GM18511 (cell line): ENCODE data around the gene GPER1.
"Not testable (repeated sequence)": the region's sequence is repeated elsewhere in the genome, so short reads cannot be mapped to it uniquely, and the experiment has no call there.

Experiments used
- ATAC-seq: cut with Tn5 transposase; IDR thresholded peaks from one replicate; pipeline ENCODE4 v1.9.1; 2021; ENCODE audit warnings: mild to moderate bottlenecking, moderate library complexity; ENCODE audit not compliant: unreplicated experiment

The GPER1 gene

DNA sequence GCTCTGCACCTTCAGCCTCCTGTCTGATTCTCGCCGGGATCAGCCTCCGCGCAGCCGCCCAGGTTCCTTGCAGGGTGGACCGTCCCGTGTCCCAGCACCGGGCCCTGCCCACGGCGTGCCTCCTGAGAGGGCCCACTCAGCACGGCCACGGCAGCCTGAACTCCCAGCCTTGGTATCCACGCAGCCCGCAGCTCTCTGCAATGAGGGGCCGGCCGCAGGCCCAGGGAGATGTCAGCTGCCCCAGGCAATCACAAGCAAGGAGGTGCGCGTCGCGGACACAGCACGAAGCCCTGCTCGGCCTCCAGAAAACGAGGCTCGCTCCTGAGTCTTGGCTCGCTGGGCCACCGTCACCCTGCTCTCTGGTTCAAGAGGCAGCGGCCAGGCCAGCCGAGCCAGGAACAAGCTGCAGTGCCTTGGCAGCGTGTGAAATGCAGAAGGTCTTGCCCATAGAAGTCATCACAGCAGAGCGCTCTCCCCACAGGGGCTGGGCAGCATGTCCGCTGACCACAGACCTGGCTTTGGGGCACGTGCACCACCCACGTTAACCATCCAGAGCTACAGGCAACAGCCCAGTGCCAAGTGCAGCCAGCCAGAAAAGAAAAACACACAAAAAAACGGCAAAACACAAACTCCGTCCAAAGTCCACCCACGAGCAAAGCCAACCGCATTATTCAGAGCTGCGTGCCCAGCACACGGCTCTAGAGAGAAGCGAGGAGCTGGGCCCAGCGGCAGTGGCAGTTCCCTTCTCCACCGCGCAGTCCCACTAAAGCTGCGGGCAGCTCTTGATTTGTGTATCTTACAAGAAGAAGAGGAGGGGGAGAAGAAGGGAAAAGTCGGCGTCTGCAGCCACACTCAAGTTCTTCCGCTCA is 13.9 kb downstream of the GPER1 start:
- ATAC-seq: no peak

DNA sequence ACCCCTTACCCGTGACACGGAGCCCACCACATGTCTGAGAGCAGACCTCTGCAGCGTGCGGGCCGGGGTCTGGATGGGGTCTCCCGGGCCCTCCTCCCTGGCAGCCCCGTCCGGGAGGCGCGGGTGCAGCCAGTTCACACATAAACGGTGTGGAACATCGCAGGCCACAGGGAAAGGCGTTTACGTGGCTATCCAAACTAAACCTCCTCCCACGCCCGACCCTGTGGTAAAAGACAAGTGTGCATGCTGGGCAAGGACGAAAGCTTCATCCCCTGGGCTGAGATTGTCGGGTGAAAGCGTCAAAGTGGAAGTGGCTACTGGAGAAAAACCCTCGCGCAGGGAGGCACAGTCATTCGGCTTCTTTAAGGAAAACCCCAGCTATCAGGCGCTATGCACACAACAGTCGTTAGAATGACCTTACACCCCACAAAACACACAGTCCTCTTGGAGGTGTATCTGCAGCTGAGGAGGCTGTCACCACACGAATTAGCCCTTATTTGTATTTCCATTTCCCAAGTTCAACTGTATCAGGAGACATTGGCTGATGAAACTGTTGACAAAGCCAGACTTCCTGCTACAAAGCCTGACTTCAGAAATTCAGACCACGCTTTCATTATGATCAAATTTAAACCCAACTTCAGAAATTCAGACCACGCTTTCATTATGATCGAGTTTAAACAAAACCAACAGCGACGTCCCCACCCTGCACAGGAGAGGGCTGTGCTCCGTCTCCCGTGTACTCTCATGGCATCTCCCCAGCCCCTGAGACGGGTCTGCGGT is 15.3 kb downstream of the GPER1 start:
- peak; percentile 48 for ATAC-seq

DNA sequence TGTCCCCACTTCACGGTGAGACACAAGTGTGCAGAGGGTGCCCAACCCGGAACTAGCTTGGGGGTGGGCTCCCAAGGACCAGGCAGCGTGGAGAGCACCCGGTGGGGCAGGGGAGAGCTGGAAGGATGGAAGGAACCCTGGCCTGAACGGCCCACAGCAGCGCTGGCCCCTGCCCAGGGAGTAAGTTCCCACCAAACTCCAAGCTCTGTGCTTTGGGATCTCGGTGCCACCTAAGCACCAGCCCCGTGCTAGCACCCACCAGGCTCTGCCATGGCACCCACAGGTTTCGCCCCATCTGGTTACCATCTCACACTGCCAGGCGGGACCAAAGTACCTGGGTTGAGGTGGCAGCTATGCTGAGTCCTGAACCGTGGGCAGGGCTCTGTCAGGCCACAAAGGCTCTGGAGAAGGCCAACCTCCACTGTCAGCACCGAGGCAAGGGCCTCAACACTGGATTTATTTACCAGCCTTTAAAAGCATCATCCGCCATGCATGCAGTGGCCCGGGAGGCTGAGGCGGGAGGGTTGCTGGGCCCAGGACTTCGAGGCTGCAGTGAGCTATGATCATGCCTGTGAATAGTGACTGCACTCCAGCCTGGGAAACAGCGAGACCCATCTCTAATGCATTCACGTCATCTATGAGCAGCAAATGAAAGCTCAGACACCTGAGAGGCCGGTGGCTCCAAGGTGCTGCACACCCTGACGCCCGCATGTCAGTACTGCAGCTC is 16.0 kb downstream of the GPER1 start:
- no peak for ATAC-seq

DNA sequence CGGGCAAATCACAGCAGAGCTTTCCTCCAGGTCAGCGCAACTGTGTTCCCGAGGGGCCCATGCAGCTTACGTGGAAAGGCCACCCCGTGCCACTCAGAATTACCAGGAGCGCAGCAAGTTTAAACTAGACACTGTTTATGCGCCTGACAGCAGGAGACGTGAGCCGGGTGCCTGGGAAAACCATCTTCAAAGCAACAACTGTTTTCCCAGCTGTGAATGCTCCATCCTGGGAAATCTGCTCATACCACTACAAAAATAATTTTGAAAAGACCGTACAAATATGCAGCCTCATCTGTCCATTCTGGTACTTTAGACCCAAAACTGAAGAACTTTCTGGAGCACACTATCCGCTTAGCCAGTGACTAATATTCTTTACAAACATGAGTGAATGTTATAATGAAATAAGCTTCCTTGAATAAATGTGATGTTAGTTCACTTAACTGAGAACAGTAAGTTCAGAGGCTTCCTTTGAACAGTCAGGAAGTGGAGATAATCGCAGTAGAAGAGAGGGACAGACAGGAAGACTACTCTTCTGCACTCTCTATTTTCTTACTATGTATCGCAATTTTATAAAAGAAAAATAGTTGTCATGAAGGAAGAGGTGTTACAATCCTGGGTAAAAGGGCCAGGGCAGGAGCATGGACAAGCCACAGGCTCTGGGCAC is 16.7 kb downstream of the GPER1 start:
- ATAC-seq: no peak

DNA sequence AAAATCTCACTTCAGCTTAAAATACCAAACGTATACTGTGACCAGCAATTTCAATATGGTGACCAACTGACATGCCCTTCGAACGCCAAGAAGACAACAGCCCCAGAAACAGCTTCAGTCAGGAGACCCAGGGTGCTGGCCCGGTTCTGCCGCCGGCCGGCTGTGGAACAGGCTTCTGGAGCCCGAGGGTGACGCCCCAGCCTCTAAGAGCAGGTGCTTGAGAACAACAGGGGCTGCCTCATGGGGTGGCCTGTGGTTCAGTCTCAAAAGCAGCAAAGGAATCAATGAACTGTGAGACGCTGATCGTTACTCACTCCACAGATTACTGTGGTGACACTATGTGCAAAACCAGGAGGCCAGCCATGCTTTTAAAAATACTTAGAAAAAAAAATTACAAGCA is 17.3 kb downstream of the GPER1 start:
- no peak for ATAC-seq

DNA sequence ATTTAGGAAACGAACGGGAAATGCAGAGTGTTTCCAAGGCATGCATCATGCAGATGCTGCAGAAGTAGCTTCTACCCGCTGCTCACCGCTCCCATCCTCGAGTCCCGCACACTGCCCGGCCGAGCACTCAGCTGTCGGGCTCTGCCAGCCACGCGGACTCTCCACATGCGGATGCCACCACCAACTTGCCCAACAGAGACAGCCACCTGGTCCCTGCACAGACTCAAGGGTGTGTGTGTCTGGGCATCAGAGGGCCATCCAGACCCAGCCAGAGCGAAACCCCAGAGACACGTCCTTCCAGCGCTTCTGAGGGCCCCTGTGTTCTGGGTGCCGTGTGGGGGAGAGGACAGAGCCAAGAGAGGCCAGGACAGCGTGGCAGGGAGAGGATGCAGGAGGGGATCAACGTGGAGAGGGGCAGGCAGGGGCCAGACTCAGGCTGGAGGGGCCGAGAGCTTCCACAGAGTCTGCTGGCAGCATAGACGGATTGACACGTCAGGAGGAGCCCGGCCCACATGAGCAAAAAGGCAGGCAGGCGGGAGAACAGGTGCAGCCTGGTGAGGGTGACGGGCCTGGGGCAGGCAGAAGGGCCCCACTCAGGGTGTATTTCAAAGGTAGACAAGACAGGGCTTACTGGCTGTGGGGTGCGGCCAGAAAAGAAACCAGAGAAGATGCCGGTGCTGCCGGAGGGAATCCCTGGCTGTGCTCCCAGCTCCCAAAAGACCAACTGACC is 18.3 kb downstream of the GPER1 start:
- ATAC-seq: no peak

DNA sequence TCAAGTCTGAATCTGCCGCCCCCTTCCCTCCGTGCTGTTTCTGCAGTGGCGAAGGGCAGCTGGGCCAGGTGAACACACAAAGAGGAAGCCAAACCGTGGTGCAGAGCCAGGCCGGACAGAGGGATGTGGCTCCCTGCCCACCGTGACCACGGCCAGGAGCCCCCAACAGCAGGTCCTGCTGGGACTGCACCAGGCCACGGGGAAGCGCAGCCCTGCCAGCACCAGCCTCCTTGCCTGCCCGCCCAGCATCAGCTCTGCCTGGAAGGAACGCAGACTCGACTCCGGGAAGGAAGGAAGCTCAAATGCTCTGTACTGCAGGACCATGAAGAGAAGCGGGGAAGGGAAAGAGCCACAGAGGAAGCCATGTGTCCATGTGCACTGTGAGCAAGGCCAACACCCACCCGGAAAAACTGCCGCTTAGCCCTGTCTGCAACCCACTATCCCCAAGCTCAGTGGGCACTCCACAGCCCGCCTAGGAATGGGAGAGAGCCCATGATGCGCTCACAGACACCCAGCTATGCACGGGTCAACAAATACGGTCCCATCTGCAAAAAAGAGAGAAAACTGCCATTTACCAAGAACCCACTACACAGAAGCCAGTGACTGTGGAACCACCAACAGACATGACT is 19.0 kb downstream of the GPER1 start:
- ATAC-seq: no peak

DNA sequence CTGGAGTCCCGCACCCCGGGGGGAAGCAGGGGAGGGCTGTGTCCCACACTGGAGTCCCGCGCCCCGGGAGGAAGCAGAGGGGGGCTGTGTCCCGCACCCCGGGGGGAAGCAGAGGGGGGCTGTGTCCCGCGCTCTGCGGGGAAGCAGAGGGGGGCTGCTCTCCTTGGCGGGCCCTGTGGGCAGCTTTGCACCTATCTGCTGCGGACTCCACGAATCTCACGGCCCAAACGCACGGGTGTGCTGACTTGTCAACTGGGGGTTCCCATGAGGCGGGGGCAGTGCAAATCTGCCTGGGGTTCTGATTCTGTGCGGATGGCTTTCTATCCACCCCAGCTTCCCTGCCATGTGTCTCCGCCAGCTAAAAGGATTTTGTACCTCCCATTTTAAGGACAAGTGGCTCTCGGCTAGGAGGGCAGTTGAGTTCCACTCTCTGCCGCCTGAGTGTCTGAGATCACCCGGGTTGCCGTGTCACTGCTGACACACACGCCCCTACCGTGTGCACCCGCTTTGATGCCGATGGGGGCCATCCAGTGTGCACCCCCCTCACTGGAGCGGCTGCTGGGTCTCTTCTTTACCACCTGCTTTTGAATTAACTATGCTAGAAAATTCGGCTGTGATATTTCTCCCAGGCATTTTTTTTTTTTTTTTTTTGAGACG is 20.5 kb downstream of the GPER1 start:
- ATAC-seq: no peak

DNA sequence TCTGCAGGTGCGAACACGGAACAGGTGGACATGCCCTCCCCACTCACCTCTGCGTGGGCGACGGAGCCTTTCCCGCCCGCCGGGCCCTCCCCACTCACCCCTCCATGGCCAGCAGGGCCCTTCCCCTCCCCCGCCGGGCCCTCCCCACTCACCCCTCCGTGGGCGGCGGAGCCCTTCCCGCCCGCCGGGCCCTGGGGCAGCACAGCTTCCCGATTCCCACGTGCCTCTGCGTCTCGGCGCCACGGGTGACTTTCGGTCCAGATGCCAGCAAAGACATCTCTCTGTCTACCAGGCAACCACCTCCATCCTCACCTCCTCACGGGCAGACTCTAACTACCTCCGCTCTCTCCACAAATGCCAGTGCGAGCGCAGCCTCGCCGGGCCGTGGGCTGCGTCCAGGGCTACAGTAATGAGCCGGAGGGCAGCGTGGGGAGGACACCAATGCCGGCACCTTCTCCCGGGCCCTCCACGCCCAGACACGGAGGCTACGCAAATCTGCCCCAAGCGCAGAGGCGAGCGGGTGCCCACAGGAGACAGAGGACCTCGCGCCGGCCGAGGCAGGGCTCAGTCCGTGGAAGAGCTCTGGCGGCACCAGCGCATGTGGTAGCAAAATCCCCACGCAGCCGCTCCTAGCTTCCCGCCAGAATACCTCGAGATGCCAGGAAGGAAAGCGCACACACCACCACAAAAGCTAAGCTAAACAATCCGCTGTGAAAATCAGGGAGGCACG is 21.8 kb downstream of the GPER1 start:
- no peak for ATAC-seq

DNA sequence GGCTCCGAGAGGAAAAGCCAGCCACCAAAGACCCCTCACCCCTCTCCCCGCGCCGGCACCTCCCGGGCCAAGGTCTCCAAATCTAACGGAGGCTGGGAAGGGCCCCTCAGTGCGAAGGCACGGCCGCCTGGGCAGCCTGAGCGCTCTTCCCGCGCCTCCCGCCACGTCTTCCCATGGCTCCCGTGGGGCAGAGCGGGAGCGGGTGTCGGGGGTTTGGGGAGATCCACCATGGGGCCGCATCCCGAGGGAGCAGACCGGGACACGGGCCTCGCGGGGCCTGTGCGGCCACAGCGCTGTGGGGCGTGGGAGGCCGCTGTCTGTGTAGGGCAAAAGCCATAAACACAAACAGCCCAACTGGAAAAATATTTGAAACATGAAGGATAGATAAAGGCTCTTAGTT is 22.4 kb downstream of the GPER1 start:
- no peak for ATAC-seq

DNA sequence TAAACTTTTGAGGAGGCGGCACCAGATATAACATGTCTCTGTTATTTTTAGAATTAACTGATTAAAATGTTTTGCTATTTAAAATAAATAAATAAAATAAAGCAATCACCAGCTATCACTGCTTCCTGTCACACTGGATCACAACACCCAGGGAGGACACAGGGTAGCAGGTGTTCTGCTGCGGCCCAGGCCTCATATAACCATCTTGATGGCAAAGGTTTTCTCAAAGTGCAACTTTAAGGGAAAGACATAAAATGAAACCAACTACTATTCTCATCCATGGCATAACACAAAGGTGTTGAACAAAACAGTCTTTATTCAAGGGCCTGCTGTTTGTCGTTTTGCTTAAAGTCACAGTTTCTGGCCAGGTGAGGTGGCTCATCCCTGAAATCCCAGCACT is 23.2 kb downstream of the GPER1 start:
- ATAC-seq: no peak

DNA sequence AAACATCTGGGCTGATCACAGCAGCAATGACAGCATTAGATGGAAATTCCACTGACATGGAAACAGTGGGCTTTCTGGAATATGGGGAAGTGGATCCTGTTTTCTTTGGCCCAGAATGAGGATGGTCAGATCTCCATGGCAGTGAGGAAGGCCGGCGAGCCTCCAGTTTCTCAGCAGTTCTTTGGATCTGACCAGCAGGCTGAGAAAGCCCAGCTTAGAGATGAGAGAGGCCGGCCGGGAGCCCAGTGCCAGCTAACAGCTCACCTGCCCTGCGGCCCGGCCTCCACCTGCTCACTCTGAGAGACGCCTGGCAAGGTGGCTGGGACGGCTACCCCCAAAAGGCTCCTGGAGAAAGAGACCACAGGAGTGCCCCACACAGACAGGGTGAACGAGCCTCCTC is 24.2 kb downstream of the GPER1 start:
- ATAC-seq: no peak

DNA sequence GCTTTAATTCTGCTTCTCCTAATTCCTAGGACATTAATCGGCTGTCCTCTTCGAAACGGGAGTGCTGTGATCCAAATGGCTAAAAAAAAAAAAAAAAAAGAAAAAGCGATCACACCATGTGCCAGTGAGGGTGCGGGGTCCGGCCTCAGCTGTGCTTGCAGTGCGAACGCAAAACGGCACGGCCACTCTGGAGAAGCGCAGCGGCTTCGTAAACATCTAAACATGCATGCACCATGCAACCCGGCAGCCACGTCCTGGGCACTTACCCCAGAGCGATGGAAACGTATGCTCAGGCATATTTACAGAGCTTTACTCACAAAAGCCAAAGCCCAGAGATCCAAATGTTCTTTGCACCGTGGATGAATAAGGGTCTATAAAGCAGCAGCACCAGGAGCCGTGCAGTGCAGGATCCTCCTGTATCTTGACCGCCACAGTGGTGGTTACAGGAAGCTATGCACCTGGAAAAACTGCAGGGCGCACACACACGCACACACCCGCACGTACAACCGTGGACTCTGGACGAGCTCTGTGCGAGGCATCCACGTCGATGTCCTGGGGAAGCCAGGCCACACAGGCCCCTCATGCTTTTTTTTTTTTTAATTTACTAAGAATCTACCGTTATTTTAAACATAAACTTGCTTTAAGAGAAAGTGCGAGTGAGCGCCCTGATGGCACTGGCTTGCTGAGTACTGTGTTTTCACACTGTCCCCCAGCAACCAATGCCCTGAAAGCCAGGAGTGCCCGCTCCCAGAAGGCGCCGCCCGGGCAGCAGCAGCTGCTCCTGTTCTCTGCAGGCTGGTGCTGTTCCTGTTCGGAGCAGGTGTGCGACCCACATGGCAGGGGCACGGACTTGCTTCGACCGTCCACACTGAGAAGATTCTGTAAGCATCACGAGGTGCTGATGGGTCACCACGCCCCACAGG is 25.0 kb downstream of the GPER1 start:
- ATAC-seq: no peak

DNA sequence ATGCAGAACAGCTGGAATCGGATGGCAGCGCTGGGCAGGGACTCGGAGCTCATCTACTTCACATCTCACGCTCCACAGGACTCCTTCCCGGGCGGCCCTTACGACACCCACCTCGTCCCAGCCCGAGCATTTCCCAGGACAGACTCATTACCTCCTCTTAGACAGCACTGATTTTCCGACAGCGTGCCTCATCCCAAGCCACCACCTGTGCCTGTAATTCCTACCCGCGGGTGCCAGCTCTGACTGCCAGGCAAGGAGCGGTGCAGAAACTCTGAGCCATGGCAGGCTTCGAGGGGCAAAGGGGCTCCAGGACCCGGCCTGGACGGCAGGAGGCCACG is 25.6 kb downstream of the GPER1 start:
- no peak for ATAC-seq

DNA sequence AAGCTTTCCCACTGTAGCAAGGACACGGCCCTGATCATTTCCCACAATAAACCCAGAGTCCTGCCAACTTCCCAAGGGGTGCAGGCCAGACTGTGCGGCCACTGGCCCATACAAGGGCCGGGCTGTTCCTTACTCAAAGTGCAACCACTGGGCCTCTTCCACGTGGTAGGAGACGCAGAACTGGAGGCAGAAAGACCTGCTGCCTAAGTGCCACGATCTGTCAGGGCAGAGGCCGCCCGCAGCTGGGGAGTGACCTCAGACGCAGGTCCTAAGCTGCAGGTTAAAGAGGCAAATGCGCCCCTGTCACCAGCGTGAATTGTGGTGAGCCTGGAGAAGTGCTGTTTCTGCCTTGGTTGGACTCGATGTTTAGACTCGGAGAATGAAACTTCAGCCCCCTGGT is 26.2 kb downstream of the GPER1 start:
- ATAC-seq: no peak

DNA sequence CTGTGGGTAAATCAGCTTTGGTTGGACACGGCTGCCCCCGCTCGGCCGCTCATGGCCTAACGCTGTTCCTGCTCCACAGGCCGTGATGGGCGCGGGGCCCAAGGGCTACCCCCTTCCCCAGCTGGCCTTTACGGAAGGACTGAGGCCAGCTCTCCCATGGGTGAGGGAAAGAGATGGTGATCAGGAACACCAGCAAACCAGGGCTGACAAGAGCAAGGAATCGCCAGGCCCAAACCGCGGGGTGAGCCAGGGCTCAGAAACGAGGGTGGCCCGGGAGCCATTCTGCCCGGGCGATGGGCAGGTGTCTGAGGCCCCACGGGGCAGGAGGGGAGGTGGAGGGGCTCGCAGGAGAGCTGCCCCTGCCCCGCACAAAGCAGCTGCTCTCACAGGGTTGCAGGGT is 26.6 kb downstream of the GPER1 start:
- no peak for ATAC-seq

DNA sequence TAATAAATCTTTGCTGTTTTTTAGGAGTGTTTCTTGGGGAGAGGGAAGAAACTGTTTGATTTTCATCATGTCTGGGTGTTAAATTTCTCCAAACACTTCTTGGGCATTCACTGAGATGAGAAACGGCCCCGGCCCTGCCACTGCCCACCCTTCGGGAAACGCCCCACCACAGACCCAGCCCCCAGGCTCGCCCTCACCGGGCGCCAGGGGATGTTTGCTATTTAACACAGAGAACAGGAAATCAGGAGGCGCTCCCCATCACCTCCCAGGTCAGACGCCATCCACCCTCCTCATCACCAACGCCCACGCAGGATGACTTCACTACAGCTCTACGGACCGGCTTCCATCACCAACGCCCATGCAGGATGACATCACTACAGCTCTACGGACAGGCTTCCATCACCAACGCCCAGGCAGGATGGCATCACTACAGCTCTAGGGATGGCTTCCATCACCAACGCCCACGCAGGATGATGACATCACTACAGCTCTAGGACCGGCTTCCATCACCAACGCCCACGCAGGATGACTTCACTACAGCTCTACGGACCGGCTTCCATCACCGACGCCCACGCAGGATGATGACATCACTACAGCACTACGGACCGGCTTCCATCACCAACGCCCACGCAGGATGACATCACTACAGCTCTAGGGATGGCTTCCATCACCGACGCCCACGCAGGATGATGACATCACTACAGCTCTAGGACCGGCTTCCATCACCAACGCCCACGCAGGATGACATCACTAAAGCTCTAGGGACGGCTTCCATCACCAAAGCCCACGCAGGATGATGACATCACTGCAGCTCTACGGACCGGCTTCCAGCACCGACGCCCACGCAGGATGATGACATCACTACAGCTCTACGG is 27.5 kb downstream of the GPER1 start:
- not testable (repeated sequence) for ATAC-seq
